Peyer's patch (tissue), 4 donors: Measurements from ENCODE around the gene PABPN1L. TPM values are rescaled to one million over a fixed set of nuclear protein-coding genes. Genes with fewer than 3 reads are reported as not detected.

ENCODE experiments used
- DNase-seq, 3 donors: peaks; one replicate each; pipeline ENCODE4 v3.0.0-alpha.2; 2017 to 2019
- H3K27ac ChIP-seq, 4 donors: fragments of 200-600 bp; sonication (generic); one replicate each; pipeline ENCODE4 v1.5.1; 2016 to 2019
- H3K27me3 ChIP-seq, 2 donors: fragments of 200-600 bp; sonication (generic); one replicate each; pipeline ENCODE4 v1.5.1; 2019
- H3K36me3 ChIP-seq, 3 donors: fragments of 200-600 bp; sonication (generic); one replicate each; pipeline ENCODE4 v1.5.1; 2016 to 2019
- H3K4me1 ChIP-seq, 4 donors: fragments of 200-600 bp; sonication (generic); one replicate each; pipeline ENCODE4 v1.5.1; 2016 to 2019
- H3K4me3 ChIP-seq, 4 donors: fragments of 200-600 bp; sonication (generic); 1 replicate in 3 of 4; 2 replicates in 1 of 4; pipeline ENCODE4 v1.5.1; 2016 to 2019; ENCODE audit warnings: mild to moderate bottlenecking in 1 of 4
- H3K9me3 ChIP-seq, 4 donors: fragments of 200-600 bp; sonication (generic); one replicate each; pipeline ENCODE4 v1.5.1; 2016 to 2019; ENCODE audit warnings: mild to moderate bottlenecking in 1 of 4
- CTCF ChIP-seq, 6 experiments: fragments of 450-650 bp in 4 of 6; fragments of 200-600 bp in 2 of 6; sonication (generic) in 1 of 6; IDR thresholded peaks; one replicate each; pipeline ENCODE4 v1.5.1; 2017 to 2019; ENCODE audit warnings: antibody characterized with exemption in 6 of 6, mild to moderate bottlenecking in 3 of 6, moderate library complexity in 1 of 6
- POLR2A ChIP-seq, 2 donors: fragments of 450-650 bp; IDR thresholded peaks; one replicate each; pipeline ENCODE4 v1.5.1; 2017; ENCODE audit warnings: antibody characterized with exemption in 2 of 2, mild to moderate bottlenecking in 2 of 2, moderate library complexity in 2 of 2
- total RNA-seq, 4 donors: library from RNA; depleted of rRNA; stranded (reverse); fragments of >200 nt; gene quantifications; one replicate each; pipeline ENCODE4 v1.1.0, GENCODE V29; 2016

PABPN1L gene
- total RNA-seq, 4 donors from 2014 or later, result not detected

GRCh38 chr16:88863426-88863825 is 3.0 kb downstream of the PABPN1L start:
- Histone ChIP-seq H3K4me1 (peaks cover 0 to 2% (median 0%) of the 10 kb centered on the region in 4 donors), H3K9me3 (no peaks in the 10 kb centered on the region), H3K27ac (no peak overlapping the region), H3K36me3 (peaks cover 0 to 39% (median 0%) of the 10 kb centered on the region in 3 donors), H3K27me3 (no peaks in the 10 kb centered on the region), H3K4me3 (no peak overlapping the region)
- no peak for DNase-seq
- TF ChIP-seq POLR2A (IDR thresholded peaks at IDR 0.05) (no peak), CTCF (IDR thresholded peaks at IDR 0.05) (no peak)

- Histone ChIP-seq H3K27me3 (no peaks in the 10 kb centered on the region), H3K4me3 (no peak overlapping the region), H3K27ac (no peak overlapping the region), H3K4me1 (peaks cover 0 to 6% (median 2%) of the 10 kb centered on the region in 4 donors), H3K9me3 (no peaks in the 10 kb centered on the region), H3K36me3 (peaks cover 0 to 39% (median 0%) of the 10 kb centered on the region in 3 donors)
- no peak for DNase-seq
- no peak for TF ChIP-seq POLR2A (IDR thresholded peaks at IDR 0.05)
- no peak for TF ChIP-seq CTCF (IDR thresholded peaks at IDR 0.05)
Observed at GRCh38 chr16:88862968-88863367, 3.5 kb downstream of the PABPN1L start.

DNA sequence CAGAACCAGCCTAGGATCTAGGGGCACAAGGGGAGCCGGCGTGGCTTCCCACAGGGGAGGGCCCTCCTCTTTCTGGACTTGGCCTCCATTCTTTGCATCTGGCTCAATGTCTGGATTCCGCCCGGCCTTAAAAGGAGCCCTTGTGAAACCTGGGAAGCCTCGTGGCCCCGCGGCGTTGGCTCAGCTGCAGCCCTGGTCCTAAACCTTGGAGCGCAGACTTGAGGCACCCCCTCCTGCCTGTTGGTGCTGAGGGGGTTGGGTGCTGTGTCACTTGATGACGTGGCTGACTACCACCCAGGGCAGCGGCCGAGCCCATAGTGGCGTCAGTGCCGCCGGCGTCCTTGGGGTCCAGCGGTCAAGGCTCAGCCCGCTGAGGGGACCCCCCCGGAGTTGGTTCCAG is 5.1 kb downstream of the PABPN1L start:
- H3K4me3 ChIP-seq, result no peak overlapping the region
- no peak for TF ChIP-seq CTCF (IDR thresholded peaks at IDR 0.05)
- TF ChIP-seq POLR2A (IDR thresholded peaks at IDR 0.05), result no peak
- no peaks in the 10 kb centered on the region for H3K27me3 ChIP-seq
- DNase-seq, result no peak
- no peak overlapping the region for H3K27ac ChIP-seq
- no peaks in the 10 kb centered on the region for H3K9me3 ChIP-seq
- H3K4me1 ChIP-seq, result peaks cover 0 to 9% (median 4%) of the 10 kb centered on the region in 4 donors
- peaks cover 0 to 39% (median 0%) of the 10 kb centered on the region in 3 donors for H3K36me3 ChIP-seq

- no peak for DNase-seq
- Histone ChIP-seq H3K4me3 (no peak overlapping the region), H3K36me3 (peaks cover 0 to 39% (median 0%) of the 10 kb centered on the region in 3 donors), H3K27me3 (no peaks in the 10 kb centered on the region), H3K9me3 (no peaks in the 10 kb centered on the region), H3K27ac (no peak overlapping the region), H3K4me1 (peaks cover 0 to 22% (median 14%) of the 10 kb centered on the region in 4 donors)
- no peak for TF ChIP-seq POLR2A (IDR thresholded peaks at IDR 0.05)
Observed at GRCh38 chr16:88859381-88860091, 6.9 kb downstream of the PABPN1L start.

DNA sequence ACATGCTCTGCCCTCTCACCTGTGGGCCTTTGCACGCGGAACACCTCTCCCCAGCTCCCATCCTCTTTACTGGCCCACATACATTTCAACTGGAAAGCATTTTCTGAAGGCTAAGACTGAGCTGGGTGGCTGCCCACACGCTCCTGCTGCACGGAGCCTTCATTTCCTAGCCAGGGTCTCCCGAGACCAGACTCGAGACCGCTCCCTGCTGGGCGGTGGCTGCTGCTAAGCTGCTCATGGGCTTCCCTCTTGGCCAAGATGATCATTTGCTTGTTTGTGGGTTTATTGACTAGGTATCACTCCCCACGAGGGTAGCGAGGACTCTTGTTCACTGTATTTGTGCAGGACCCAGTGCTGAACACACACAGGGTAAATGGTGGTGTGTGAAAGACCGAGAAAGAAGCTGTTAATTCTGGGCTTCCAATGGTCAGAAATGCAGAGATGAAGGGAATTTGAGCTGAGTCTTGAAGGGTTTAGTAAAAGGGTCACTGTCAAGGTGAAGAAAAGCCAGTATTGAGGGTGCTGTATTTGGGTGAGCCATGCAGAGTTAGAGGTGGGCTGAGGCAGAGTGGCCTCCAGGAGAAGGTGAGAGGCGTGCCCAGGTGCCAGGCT is 8.6 kb downstream of the PABPN1L start:
- TF ChIP-seq CTCF (IDR thresholded peaks at IDR 0.05) (peak; percentile 57 to 77 (median 70)), POLR2A (IDR thresholded peaks at IDR 0.05) (no peak)
- DNase-seq, result peak; percentile 81 to 91 (median 86)
- no peaks in the 10 kb centered on the region for H3K9me3 ChIP-seq

More for the DNA sequence above, 8.6 kb downstream of the PABPN1L start:
- Histone ChIP-seq H3K4me3 (peak overlapping the region; percentile 81 to 95 (median 93)), H3K27ac (peak overlapping the region; percentile 84 to 89 (median 86)), H3K4me1 (peaks cover 0 to 32% (median 14%) of the 10 kb centered on the region in 4 donors), H3K36me3 (peaks cover 0 to 39% (median 0%) of the 10 kb centered on the region in 3 donors), H3K27me3 (no peaks in the 10 kb centered on the region)
